Body of pancreas (tissue), 4 donors: ENCODE results near the gene GPR35.

Experiments
- CTCF ChIP-seq, 7 experiments: fragments of 450-650 bp in 4 of 7; fragments of 200-600 bp in 3 of 7; sonication (generic) in 3 of 7; IDR thresholded peaks; one replicate each; pipeline ENCODE4 v1.5.1; 2016 to 2019; ENCODE audit warnings: antibody characterized with exemption in 7 of 7
- POLR2A ChIP-seq, 3 donors: fragments of 450-650 bp; IDR thresholded peaks; one replicate each; pipeline ENCODE4 v1.6.1; 2016; ENCODE audit warnings: antibody characterized with exemption in 3 of 3, mild to moderate bottlenecking in 2 of 3

- TF ChIP-seq CTCF (IDR thresholded peaks at IDR 0.05) (no peak), POLR2A (IDR thresholded peaks at IDR 0.05) (no peak)
Observed at GRCh38 chr2:240599141-240599583, 26.1 kb upstream of the GPR35 start.
